Hepatocyte (in vitro differentiated cells): ENCODE results near the gene EVI2B.

Experiments used
- EZH2 ChIP-seq: fragments of 200-600 bp; sonication (generic); IDR thresholded peaks from 2 replicates; pipeline ENCODE4 v1.6.1; 2016; ENCODE audit warnings: antibody characterized with exemption, mild to moderate bottlenecking, borderline replicate concordance
- TF ChIP-seq, protein P1 (sequence below): fragments of 200-600 bp; sonication (generic); IDR thresholded peaks from 2 replicates; pipeline ENCODE4 v1.5.1; 2016; ENCODE audit warnings: antibody characterized with exemption, mild to moderate bottlenecking; ENCODE audit not compliant: poor library complexity

DNA sequence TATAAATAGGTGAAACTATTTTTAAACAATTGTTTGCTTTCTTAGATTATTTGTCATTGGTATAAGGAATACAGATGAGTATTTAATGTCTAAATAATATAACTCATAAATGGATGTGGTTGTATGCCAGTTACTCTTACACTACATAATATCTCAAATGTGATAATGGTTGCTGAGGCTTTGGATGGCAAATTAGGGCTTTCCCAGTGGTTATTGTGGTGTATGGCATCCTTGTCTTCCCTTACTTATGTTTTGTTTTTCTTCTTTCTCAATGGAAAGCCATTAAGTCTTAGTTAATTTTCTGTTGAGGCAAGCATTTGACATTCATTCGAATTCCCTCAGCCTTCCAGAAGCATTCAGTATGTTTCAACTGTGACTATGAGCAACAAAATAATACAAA is 27.3 kb downstream of the EVI2B start:
- TF ChIP-seq, protein P1, sequence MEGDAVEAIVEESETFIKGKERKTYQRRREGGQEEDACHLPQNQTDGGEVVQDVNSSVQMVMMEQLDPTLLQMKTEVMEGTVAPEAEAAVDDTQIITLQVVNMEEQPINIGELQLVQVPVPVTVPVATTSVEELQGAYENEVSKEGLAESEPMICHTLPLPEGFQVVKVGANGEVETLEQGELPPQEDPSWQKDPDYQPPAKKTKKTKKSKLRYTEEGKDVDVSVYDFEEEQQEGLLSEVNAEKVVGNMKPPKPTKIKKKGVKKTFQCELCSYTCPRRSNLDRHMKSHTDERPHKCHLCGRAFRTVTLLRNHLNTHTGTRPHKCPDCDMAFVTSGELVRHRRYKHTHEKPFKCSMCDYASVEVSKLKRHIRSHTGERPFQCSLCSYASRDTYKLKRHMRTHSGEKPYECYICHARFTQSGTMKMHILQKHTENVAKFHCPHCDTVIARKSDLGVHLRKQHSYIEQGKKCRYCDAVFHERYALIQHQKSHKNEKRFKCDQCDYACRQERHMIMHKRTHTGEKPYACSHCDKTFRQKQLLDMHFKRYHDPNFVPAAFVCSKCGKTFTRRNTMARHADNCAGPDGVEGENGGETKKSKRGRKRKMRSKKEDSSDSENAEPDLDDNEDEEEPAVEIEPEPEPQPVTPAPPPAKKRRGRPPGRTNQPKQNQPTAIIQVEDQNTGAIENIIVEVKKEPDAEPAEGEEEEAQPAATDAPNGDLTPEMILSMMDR = no peak
- TF ChIP-seq EZH2 = no peak
